Astrocyte of the cerebellum (primary cell): ENCODE measurements around the gene CAMTA1.
A peak's percentile ranks its signal among the peaks of the same experiment; 100 is the strongest.

Experiments used
- DNase-seq: peaks from one replicate; pipeline ENCODE4 v3.0.0-alpha.2; 2011; ENCODE audit warnings: low read depth
- H3K4me3 ChIP-seq: 2 replicates; pipeline ENCODE4 v1.5.1; 2011; ENCODE audit warnings: mild to moderate bottlenecking, low read depth, low read length, moderate library complexity
- CTCF ChIP-seq: IDR thresholded peaks from 2 replicates; pipeline ENCODE4 v1.5.1; 2012; ENCODE audit warnings: low read length, low read depth, moderate library complexity, mild to moderate bottlenecking; ENCODE audit errors: missing control alignments
- in situ Hi-C: cut with HindIII; loops from 2 replicates; pipeline ENCODE4 v1.10.0; 2017; ENCODE audit warnings: low sequenced_read_pairs

The CAMTA1 gene

GRCh38 chr1:7382971-7383370 lies 597.7 kb downstream of the CAMTA1 start:
- no peak for DNase-seq
- no peak overlapping the region for H3K4me3 ChIP-seq
- no peak for TF ChIP-seq CTCF
- in situ Hi-C loops = no loop called here

GRCh38 chr1:7383671-7384520 lies 598.6 kb downstream of the CAMTA1 start:
- H3K4me3 ChIP-seq = no peak overlapping the region
- no peak for DNase-seq
- in situ Hi-C loops = no loop called here
- no peak for TF ChIP-seq CTCF

- no peak overlapping the region for H3K4me3 ChIP-seq
- no peak for DNase-seq
- in situ Hi-C loops = no loop called here
- no peak for TF ChIP-seq CTCF
Observed at GRCh38 chr1:7384679-7385078, 599.4 kb downstream of the CAMTA1 start.

- no peak overlapping the region for H3K4me3 ChIP-seq
- TF ChIP-seq CTCF = no peak
- no peak for DNase-seq
- in situ Hi-C loops = no loop called here
Observed at GRCh38 chr1:7385471-7386225, 600.4 kb downstream of the CAMTA1 start.

- no peak overlapping the region for H3K4me3 ChIP-seq
- no peak for TF ChIP-seq CTCF
- DNase-seq = peak; percentile 15
- in situ Hi-C loops = no loop called here
Observed at GRCh38 chr1:7386226-7387052, 601.2 kb downstream of the CAMTA1 start.
